ENCODE data around the gene TENM4. TPM values are rescaled to one million over a fixed set of nuclear protein-coding genes. Genes with fewer than 3 reads are reported as not detected.

TENM4 gene
- polyA plus RNA-seq, 2 of the 4 experiments (the other 2 are of a cell fraction): 0.06 to 0.31 TPM

- CTCF ChIA-PET: interaction anchor here (0.6 to 0.9 kb wide), 2 partner anchors 11 to 43 kb away, joined by 3 to 6 read pairs; no protein-coding TSS in a partner anchor
- no peak for ATAC-seq
- Histone ChIP-seq H3K4me1 (no peaks in the 10 kb centered on the region), H3K4me2 (no peak overlapping the region), H3K27ac (no peak overlapping the region), H3K4me3 (no peak overlapping the region), H3K9me3 (no peaks in the 10 kb centered on the region)
- POLR2A ChIA-PET: no interaction called here
- TF ChIP-seq ATOH8 (CRISPR knock-in tag; IDR thresholded peaks at IDR 0.05; ENCODE audit: low read depth): no peak
- no peak for TF ChIP-seq FOSL2 (IDR thresholded peaks at IDR 0.05)
- no peak for TF ChIP-seq FOSL2 (CRISPR knock-in tag; IDR thresholded peaks at IDR 0.05)
- DNase-seq (ENCODE audit: low read depth in 1 of 2, low spot score in 1 of 2): no peak
- no peak for FAIRE-seq
- 53% methylated on average over 8 of the region's 8 CpGs for WGBS (ENCODE audit: missing lambda C conversion rate)
Observed at GRCh38 chr11:78704811-78705210, 736.0 kb downstream of the TENM4 start.

DNA sequence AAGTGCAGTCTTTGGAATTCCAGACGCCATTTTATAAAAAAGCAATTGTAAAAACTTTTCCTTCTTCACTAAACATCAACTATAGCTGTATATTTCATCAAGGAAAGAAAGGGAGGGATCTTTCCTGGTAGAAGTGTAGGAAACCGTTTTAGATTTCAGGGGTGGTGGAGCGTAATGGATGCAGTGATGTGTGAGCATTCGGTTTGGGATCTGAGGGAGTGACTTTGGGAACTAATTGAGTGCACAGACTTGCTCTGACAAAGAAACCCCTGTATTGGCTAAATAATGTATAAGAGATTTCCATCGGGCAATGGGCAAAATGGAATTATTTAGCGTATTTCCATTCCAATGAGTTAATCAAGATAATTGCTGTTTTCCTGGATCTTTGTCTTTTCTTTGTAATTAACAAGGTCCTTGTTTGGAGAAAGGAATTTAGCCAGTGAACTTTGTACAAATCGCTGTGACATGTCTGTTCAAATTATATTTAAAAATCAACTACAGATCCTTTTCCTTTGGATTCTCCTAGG is 741.2 kb downstream of the TENM4 start:
- Histone ChIP-seq H3K27ac (no peak overlapping the region), H3K9me3 (no peaks in the 10 kb centered on the region), H3K4me1 (no peaks in the 10 kb centered on the region), H3K4me3 (no peak overlapping the region), H3K4me2 (no peak overlapping the region)
- ChIA-PET POLR2A (no interaction called here), CTCF (interaction anchor here (0.6 to 4.4 kb wide), 4 partner anchors 9 to 400 kb away, joined by 3 to 23 read pairs (median 3); no protein-coding TSS in a partner anchor)
- WGBS (ENCODE audit: missing lambda C conversion rate): 51% methylated on average over 7 of the region's 7 CpGs
- FAIRE-seq (no peak), DNase-seq (ENCODE audit: low read depth in 1 of 2, low spot score in 1 of 2) (no peak), ATAC-seq (no peak)
- TF ChIP-seq CBX8 (IDR thresholded peaks at IDR 0.05) (no peak), FOXS1 (CRISPR knock-in tag; IDR thresholded peaks at IDR 0.05) (no peak), MYC (IDR thresholded peaks at IDR 0.05; ENCODE audit: borderline replicate concordance, low read length) (no peak), CHD4 (IDR thresholded peaks at IDR 0.05; ENCODE audit: borderline replicate concordance) (no peak), ESRRA (IDR thresholded peaks at IDR 0.05; ENCODE audit: borderline replicate concordance, low read length) (no peak), HOXB5 (CRISPR knock-in tag; IDR thresholded peaks at IDR 0.05) (no peak), EHF (CRISPR knock-in tag; IDR thresholded peaks at IDR 0.05) (no peak), PHF8 (IDR thresholded peaks at IDR 0.05; ENCODE audit: borderline replicate concordance, low read depth) (no peak), NR3C1 (IDR thresholded peaks at IDR 0.05) (no peak), CHD2 (IDR thresholded peaks at IDR 0.05; ENCODE audit: low read length, partially characterized antibody) (no peak), KDM5A (IDR thresholded peaks at IDR 0.05) (no peak), RAD21 (conservative IDR thresholded peaks at IDR 0.05 in 1 of 2, IDR thresholded peaks at IDR 0.05 in 1 of 2) (no peak), GATA3 (IDR thresholded peaks at IDR 0.05; ENCODE audit: borderline replicate concordance) (no peak), HEYL (CRISPR knock-in tag; IDR thresholded peaks at IDR 0.05) (no peak), TP53 (CRISPR knock-in tag; IDR thresholded peaks at IDR 0.05) (no peak)
- TF ChIP-seq, protein P1, sequence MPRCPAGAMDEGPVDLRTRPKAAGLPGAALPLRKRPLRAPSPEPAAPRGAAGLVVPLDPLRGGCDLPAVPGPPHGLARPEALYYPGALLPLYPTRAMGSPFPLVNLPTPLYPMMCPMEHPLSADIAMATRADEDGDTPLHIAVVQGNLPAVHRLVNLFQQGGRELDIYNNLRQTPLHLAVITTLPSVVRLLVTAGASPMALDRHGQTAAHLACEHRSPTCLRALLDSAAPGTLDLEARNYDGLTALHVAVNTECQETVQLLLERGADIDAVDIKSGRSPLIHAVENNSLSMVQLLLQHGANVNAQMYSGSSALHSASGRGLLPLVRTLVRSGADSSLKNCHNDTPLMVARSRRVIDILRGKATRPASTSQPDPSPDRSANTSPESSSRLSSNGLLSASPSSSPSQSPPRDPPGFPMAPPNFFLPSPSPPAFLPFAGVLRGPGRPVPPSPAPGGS (IDR thresholded peaks at IDR 0.05): no peak
- TF ChIP-seq, protein P2, sequence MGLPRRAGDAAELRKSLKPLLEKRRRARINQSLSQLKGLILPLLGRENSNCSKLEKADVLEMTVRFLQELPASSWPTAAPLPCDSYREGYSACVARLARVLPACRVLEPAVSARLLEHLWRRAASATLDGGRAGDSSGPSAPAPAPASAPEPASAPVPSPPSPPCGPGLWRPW (IDR thresholded peaks at IDR 0.05): no peak
- TF ChIP-seq, protein P3, sequence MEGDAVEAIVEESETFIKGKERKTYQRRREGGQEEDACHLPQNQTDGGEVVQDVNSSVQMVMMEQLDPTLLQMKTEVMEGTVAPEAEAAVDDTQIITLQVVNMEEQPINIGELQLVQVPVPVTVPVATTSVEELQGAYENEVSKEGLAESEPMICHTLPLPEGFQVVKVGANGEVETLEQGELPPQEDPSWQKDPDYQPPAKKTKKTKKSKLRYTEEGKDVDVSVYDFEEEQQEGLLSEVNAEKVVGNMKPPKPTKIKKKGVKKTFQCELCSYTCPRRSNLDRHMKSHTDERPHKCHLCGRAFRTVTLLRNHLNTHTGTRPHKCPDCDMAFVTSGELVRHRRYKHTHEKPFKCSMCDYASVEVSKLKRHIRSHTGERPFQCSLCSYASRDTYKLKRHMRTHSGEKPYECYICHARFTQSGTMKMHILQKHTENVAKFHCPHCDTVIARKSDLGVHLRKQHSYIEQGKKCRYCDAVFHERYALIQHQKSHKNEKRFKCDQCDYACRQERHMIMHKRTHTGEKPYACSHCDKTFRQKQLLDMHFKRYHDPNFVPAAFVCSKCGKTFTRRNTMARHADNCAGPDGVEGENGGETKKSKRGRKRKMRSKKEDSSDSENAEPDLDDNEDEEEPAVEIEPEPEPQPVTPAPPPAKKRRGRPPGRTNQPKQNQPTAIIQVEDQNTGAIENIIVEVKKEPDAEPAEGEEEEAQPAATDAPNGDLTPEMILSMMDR (IDR thresholded peaks at IDR 0.05): no peak
